Transverse colon (tissue), 4 donors: ENCODE data around the gene FMNL2. TPM values are rescaled to one million over a fixed set of nuclear protein-coding genes. Genes with fewer than 3 reads are reported as not detected.

ENCODE experiments used
- DNase-seq: peaks from one replicate; pipeline ENCODE4 v3.0.0-alpha.2; 2019
- H3K27ac ChIP-seq, 4 donors: fragments of 200-600 bp; sonication (generic); 2 replicates each; pipeline ENCODE4 v1.5.1; 2016 to 2018; ENCODE audit warnings: inconsistent platforms in 4 of 4
- H3K27me3 ChIP-seq: fragments of 200-600 bp; sonication (generic); 2 replicates; pipeline ENCODE4 v1.5.1; 2017; ENCODE audit warnings: inconsistent platforms
- H3K36me3 ChIP-seq, 4 donors: fragments of 200-600 bp; sonication (generic); 2 replicates each; pipeline ENCODE4 v1.5.1; 2017 to 2019; ENCODE audit warnings: inconsistent platforms in 4 of 4
- H3K4me1 ChIP-seq, 4 donors: fragments of 200-600 bp; sonication (generic); 2 replicates each; pipeline ENCODE4 v1.5.1; 2017 to 2020; ENCODE audit warnings: inconsistent platforms in 4 of 4
- H3K4me3 ChIP-seq, 4 donors: fragments of 200-600 bp; sonication (generic); 1 replicate in 1 of 4; 2 replicates in 3 of 4; pipeline versions ENCODE4 v1.5.1 to v1.6.1; 2017 to 2019; ENCODE audit warnings: inconsistent platforms in 4 of 4
- H3K9me3 ChIP-seq, 2 donors: fragments of 200-600 bp; sonication (generic); 2 replicates each; pipeline ENCODE4 v1.5.1; 2017 to 2019; ENCODE audit warnings: inconsistent platforms in 2 of 2
- CTCF ChIP-seq, 5 experiments: fragments of 200-600 bp in 3 of 5; fragments of 450-650 bp in 2 of 5; sonication (generic) in 3 of 5; IDR thresholded peaks; 1 replicate in 2 of 5; 2 replicates in 3 of 5; pipeline ENCODE4 v1.5.1; 2016 to 2017; ENCODE audit warnings: antibody characterized with exemption in 5 of 5, inconsistent platforms in 3 of 5, mild to moderate bottlenecking in 2 of 5, moderate library complexity in 1 of 5
- EP300 ChIP-seq: sonication (generic); formaldehyde crosslinking; IDR thresholded peaks from one replicate; pipeline ENCODE4 v1.6.1; 2017; ENCODE audit warnings: antibody characterized with exemption, low read depth
- POLR2A ChIP-seq: fragments of 450-650 bp; IDR thresholded peaks from one replicate; pipeline ENCODE4 v1.6.1; 2016; ENCODE audit warnings: antibody characterized with exemption, mild to moderate bottlenecking, moderate library complexity
- POLR2AphosphoS5 ChIP-seq, 3 donors: sonication (generic); formaldehyde crosslinking; IDR thresholded peaks; one replicate each; pipeline ENCODE4 v1.6.1; 2016; ENCODE audit warnings: antibody characterized with exemption in 3 of 3
- WGBS, 2 donors: methylation state at CpG; one replicate each; pipeline ENCODE4 v1.1.5; 2018; ENCODE audit warnings: low coverage in 1 of 2; 5-methylcytosine and 5-hydroxymethylcytosine counted together
- in situ Hi-C, 4 donors: fragments of 200-750 bp; cut with MboI; loops; one replicate each; pipeline versions ENCODE4 v1.15.0 to v1.15.1; 2017; ENCODE audit warnings: low sequenced_read_pairs in 3 of 4, low pct_ligation_motif_present in 1 of 4, low pct_unique_long_range_greater_than_20kb in 1 of 4
- intact Hi-C: fragments of 100-400 bp; cut with DNase I; formaldehyde crosslinking; loops from one replicate; pipeline ENCODE4 v1.15.1; 2023; ENCODE audit warnings: low total_unique reads
- total RNA-seq, 4 donors: library from RNA; depleted of rRNA; stranded (reverse); fragments of >200 nt; gene quantifications; one replicate each; pipeline ENCODE4 v1.1.0, GENCODE V29; 2016

FMNL2 gene
- total RNA-seq, 4 donors from 2014 or later, result 9.2 to 31.4 (median 23.9) TPM

GRCh38 chr2:152407204-152407721 is 72.3 kb downstream of the FMNL2 start:
- WGBS, 2 donors, result 22% methylated on average over 8 of the region's 8 CpGs; no CpG with 5 or more reads in 1 of the 2 donors
- DNase-seq, result peak; percentile 38
- peaks cover 8 to 57% (median 13%) of the 10 kb centered on the region in 4 donors for H3K4me1 ChIP-seq
- TF ChIP-seq EP300, result no peak
- TF ChIP-seq POLR2A, result no peak
- TF ChIP-seq POLR2AphosphoS5 (IDR thresholded peaks at IDR 0.05), result no peak
- no peak for TF ChIP-seq CTCF (IDR thresholded peaks at IDR 0.05)
- no peaks in the 10 kb centered on the region for H3K27me3 ChIP-seq
- H3K27ac ChIP-seq, result peak overlapping the region; percentile 18 to 60 (median 40)
- in situ Hi-C loops (no loop called here), intact Hi-C loops (no loop called here)
- no peaks in the 10 kb centered on the region for H3K36me3 ChIP-seq
- peak overlapping the region in 2 of 4 donors; percentile 5 to 27 for H3K4me3 ChIP-seq
- H3K9me3 ChIP-seq, result no peaks in the 10 kb centered on the region

GRCh38 chr2:152407806-152408205 is 72.8 kb downstream of the FMNL2 start:
- intact Hi-C loops (no loop called here), in situ Hi-C loops (no loop called here)
- no peak for DNase-seq
- TF ChIP-seq POLR2A, result no peak
- TF ChIP-seq EP300, result no peak
- no peak for TF ChIP-seq POLR2AphosphoS5 (IDR thresholded peaks at IDR 0.05)
- no peak for TF ChIP-seq CTCF (IDR thresholded peaks at IDR 0.05)
- Histone ChIP-seq H3K4me1 (peaks cover 8 to 52% (median 11%) of the 10 kb centered on the region in 4 donors), H3K27ac (peak overlapping the region; percentile 18 to 60 (median 40)), H3K4me3 (no peak overlapping the region), H3K27me3 (no peaks in the 10 kb centered on the region), H3K9me3 (no peaks in the 10 kb centered on the region), H3K36me3 (no peaks in the 10 kb centered on the region)
- WGBS, 2 donors, result 78 to 79% methylated on average over 1 of the region's 1 CpG

GRCh38 chr2:152408254-152408653 is 73.3 kb downstream of the FMNL2 start:
- 86 to 96% methylated on average over 3 of the region's 3 CpGs for WGBS, 2 donors
- no peak for TF ChIP-seq CTCF (IDR thresholded peaks at IDR 0.05)
- Histone ChIP-seq H3K4me3 (no peak overlapping the region), H3K9me3 (no peaks in the 10 kb centered on the region), H3K36me3 (no peaks in the 10 kb centered on the region), H3K4me1 (peaks cover 7 to 47% (median 9%) of the 10 kb centered on the region in 4 donors), H3K27me3 (no peaks in the 10 kb centered on the region), H3K27ac (no peak overlapping the region)
- intact Hi-C loops, result no loop called here
- in situ Hi-C loops, result no loop called here
- no peak for DNase-seq

- no peak for TF ChIP-seq EP300
- TF ChIP-seq POLR2A, result no peak
- DNase-seq, result no peak
- H3K27me3 ChIP-seq, result no peaks in the 10 kb centered on the region
- H3K36me3 ChIP-seq, result no peaks in the 10 kb centered on the region
- intact Hi-C loops, result loop anchor here (10.0 kb wide), 1 partner anchor 65 kb away; no protein-coding TSS in a partner anchor
- peaks cover 7 to 38% (median 9%) of the 10 kb centered on the region in 4 donors for H3K4me1 ChIP-seq
- no peaks in the 10 kb centered on the region for H3K9me3 ChIP-seq
- no peak overlapping the region for H3K27ac ChIP-seq
- in situ Hi-C loops, result no loop called here
- H3K4me3 ChIP-seq, result no peak overlapping the region
- WGBS, 2 donors, result 60 to 93% methylated on average over 4 to 6 of the region's 6 CpGs
Observed at GRCh38 chr2:152409386-152410164, 74.6 kb downstream of the FMNL2 start.
